HepG2 (cell line): Measurements from ENCODE around the gene GSG1. TPM values are rescaled to one million over a fixed set of nuclear protein-coding genes. Genes with fewer than 3 reads are reported as not detected.

Source experiments
- ATAC-seq: fragments of 200-7000 bp; cut with Tn5 transposase; 3 replicates; pipeline ENCODE4 v1.9.1; 2020; ENCODE audit warnings: mild to moderate bottlenecking, moderate library complexity
- BruUV-seq: library from RNA; stranded (reverse); fragments of 400-500 nt; replicated peaks from 2 replicates; lab custom pipeline; 2021; lab: Mats Ljungman, UMichigan
- CTCF ChIA-PET: fragments of 300-600 bp; formaldehyde crosslinking; extraction: SDS; loops from one replicate; lab custom pipeline; 2021; ENCODE audit warnings: low total read pairs, inconsistent platforms, low intra/inter-chr PET ratio; lab: Yijun Ruan, JAX
- POLR2A ChIA-PET: fragments of 350-600 bp; sonication (Branson Sonifier 250); formaldehyde crosslinking; loops from one replicate; lab custom pipeline; 2020; ENCODE audit warnings: antibody characterized with exemption, inconsistent platforms; lab: Yijun Ruan, JAX
- DNase-seq: peaks from one replicate; pipeline ENCODE4 v3.0.0-alpha.2; 2015; ENCODE audit warnings: low spot score
- FAIRE-seq: peaks from 3 replicates; lab custom pipeline; 2011; peaks lifted over from hg19 to GRCh38; lab: Jason Lieb, UNC
- H2AFZ ChIP-seq: one replicate; pipeline ENCODE4 v1.6.1; 2011; ENCODE audit warnings: low read length, inconsistent platforms
- H3K27ac ChIP-seq: fragments of 300-600 bp; 3 replicates; pipeline ENCODE4 v1.8.0; 2011; ENCODE audit warnings: mixed run types, mild to moderate bottlenecking, mixed read lengths, low read length, inconsistent platforms; ENCODE audit not compliant: insufficient read depth; ENCODE audit errors: extremely low read length
- H3K27me3 ChIP-seq, 2 experiments: fragments of 200-600 bp in 1 of 2; 2 replicates in 1 of 2; 3 replicates in 1 of 2; pipeline versions ENCODE4 v1.6.0 to v1.8.0; 2011; ENCODE audit warnings: low read length in 2 of 2, mild to moderate bottlenecking in 2 of 2, moderate library complexity in 2 of 2, inconsistent platforms in 1 of 2; ENCODE audit not compliant: insufficient read depth in 2 of 2, control insufficient read depth in 1 of 2
- H3K36me3 ChIP-seq, 2 experiments: fragments of 200-600 bp in 1 of 2; replicated peaks in 1 of 2; 2 replicates in 1 of 2; 3 replicates in 1 of 2; pipeline versions ENCODE4 v1.5.1 to v1.8.0; 2011; ENCODE audit warnings: low read length in 2 of 2, inconsistent platforms in 1 of 2; ENCODE audit not compliant: insufficient read depth in 2 of 2, control insufficient read depth in 1 of 2
- H3K4me1 ChIP-seq: 2 replicates; pipeline ENCODE4 v1.5.1; 2012; ENCODE audit warnings: low read length, inconsistent platforms; ENCODE audit not compliant: insufficient read depth
- H3K4me2 ChIP-seq: 2 replicates; pipeline ENCODE4 v1.6.0; 2011; ENCODE audit warnings: low read depth, low read length, inconsistent platforms
- H3K4me3 ChIP-seq, 3 experiments: fragments of 200-600 bp in 1 of 3; sonication (generic), shearing (Covaris generic) in 1 of 3; replicated peaks in 1 of 3; 2 replicates each; pipeline ENCODE4 v1.5.1; 2011 to 2016; ENCODE audit warnings: low read length in 3 of 3, inconsistent platforms in 2 of 3, low read depth in 2 of 3, mild to moderate bottlenecking in 2 of 3, control low read depth in 1 of 3, mixed read lengths in 1 of 3; ENCODE audit not compliant: insufficient read depth in 1 of 3
- H3K79me2 ChIP-seq: one replicate; pipeline ENCODE4 v1.6.1; 2011; ENCODE audit warnings: low read length, inconsistent platforms; ENCODE audit not compliant: insufficient read depth
- H3K9ac ChIP-seq: 2 replicates; pipeline ENCODE4 v1.6.0; 2011; ENCODE audit warnings: mild to moderate bottlenecking, low read depth, low read length, inconsistent platforms; ENCODE audit not compliant: insufficient read depth
- H3K9me3 ChIP-seq: 2 replicates; pipeline ENCODE4 v1.5.1; 2012; ENCODE audit warnings: mild to moderate bottlenecking, low read length
- H4K20me1 ChIP-seq: 2 replicates; pipeline ENCODE4 v1.6.0; 2011; ENCODE audit warnings: inconsistent platforms, mild to moderate bottlenecking, low read length, moderate library complexity; ENCODE audit not compliant: insufficient read depth
- DNMT1 ChIP-seq: sonication (generic); formaldehyde crosslinking; IDR thresholded peaks from 2 replicates; pipeline ENCODE4 v1.5.1; 2020; ENCODE audit warnings: mild to moderate bottlenecking, missing genetic modification reagents
- NONO ChIP-seq, 2 experiments: fragments of 450-650 bp in 1 of 2; sonication (generic) in 1 of 2; formaldehyde crosslinking in 1 of 2; IDR thresholded peaks in 1 of 2; conservative IDR thresholded peaks in 1 of 2; 2 replicates each; pipeline versions ENCODE4 v1.6.1 to v1.8.0; 2017 to 2022; ENCODE audit warnings: mild to moderate bottlenecking in 1 of 2, missing genetic modification reagents in 1 of 2, moderate library complexity in 1 of 2
- SIX4 ChIP-seq: sonication (generic); formaldehyde crosslinking; IDR thresholded peaks from 2 replicates; pipeline ENCODE4 v1.4.0; 2020; ENCODE audit warnings: missing genetic modification reagents
- SNAPC2 ChIP-seq: sonication (generic); formaldehyde crosslinking; IDR thresholded peaks from 2 replicates; pipeline ENCODE4 v1.8.1; 2022; ENCODE audit warnings: mild to moderate bottlenecking, missing genetic modification reagents
- U2AF2 ChIP-seq: fragments of 200-400 bp; formaldehyde crosslinking; IDR thresholded peaks from 2 replicates; pipeline ENCODE4 v1.6.1; 2017; ENCODE audit warnings: low read depth, mild to moderate bottlenecking, low read length
- ZBTB1 ChIP-seq: sonication (generic); formaldehyde crosslinking; IDR thresholded peaks from 2 replicates; pipeline ENCODE4 v1.4.0; 2020; ENCODE audit warnings: missing genetic modification reagents, borderline replicate concordance
- ZMAT3 ChIP-seq: sonication (generic); formaldehyde crosslinking; conservative IDR thresholded peaks from 2 replicates; pipeline ENCODE4 v1.7.0; 2021; ENCODE audit warnings: missing genetic modification reagents
- ZNF335 ChIP-seq: sonication (generic); formaldehyde crosslinking; IDR thresholded peaks from 2 replicates; pipeline ENCODE4 v1.4.0; 2020; ENCODE audit warnings: missing genetic modification reagents
- ZNF557 ChIP-seq: sonication (generic); formaldehyde crosslinking; IDR thresholded peaks from 2 replicates; pipeline ENCODE4 v1.4.0; 2020; ENCODE audit warnings: missing genetic modification reagents
- ZNF558 ChIP-seq: sonication (generic); formaldehyde crosslinking; IDR thresholded peaks from 2 replicates; pipeline ENCODE4 v1.9.0; 2022; ENCODE audit warnings: mild to moderate bottlenecking, missing genetic modification reagents, borderline replicate concordance
- ZNF569 ChIP-seq: sonication (generic); formaldehyde crosslinking; IDR thresholded peaks from 2 replicates; pipeline ENCODE4 v1.5.0; 2020; ENCODE audit warnings: mild to moderate bottlenecking, missing genetic modification reagents, moderate library complexity, borderline replicate concordance
- ZNF598 ChIP-seq: sonication (generic); formaldehyde crosslinking; IDR thresholded peaks from 2 replicates; pipeline ENCODE4 v1.5.1; 2020; ENCODE audit warnings: mild to moderate bottlenecking, missing genetic modification reagents, borderline replicate concordance
- ZNF678 ChIP-seq: sonication (generic); formaldehyde crosslinking; IDR thresholded peaks from 2 replicates; pipeline ENCODE4 v1.4.0; 2020; ENCODE audit warnings: mild to moderate bottlenecking, missing genetic modification reagents
- ZNF777 ChIP-seq: sonication (generic); formaldehyde crosslinking; IDR thresholded peaks from 2 replicates; pipeline ENCODE4 v1.4.0; 2020; ENCODE audit warnings: missing genetic modification reagents
- ZNF792 ChIP-seq: IDR thresholded peaks from 2 replicates; pipeline ENCODE4 v1.6.1; 2016
- ZSCAN31 ChIP-seq: sonication (generic); formaldehyde crosslinking; IDR thresholded peaks from 2 replicates; pipeline ENCODE4 v1.5.0; 2020; ENCODE audit warnings: low read depth, mild to moderate bottlenecking, missing genetic modification reagents
- in situ Hi-C: cut with HindIII; loops from 2 replicates; pipeline ENCODE4 v1.10.0; 2017; ENCODE audit warnings: low pct_unique_long_range_greater_than_20kb; ENCODE audit not compliant: extremely low pct_ligation_motif_present
- intact Hi-C: fragments of 100-400 bp; cut with micrococcal nuclease; formaldehyde crosslinking; loops from one replicate; pipeline ENCODE4 v1.10.0; 2022; ENCODE audit not compliant: unreplicated experiment
- polyA plus RNA-seq, 8 experiments: library from polyadenylated mRNA; depleted of rRNA in 3 of 8; stranded (reverse) in 7 of 8; unstranded in 1 of 8; fragments of >200 nt; fragmentation: Illumina TruSeq in 4 of 8; extraction: Trizol in 4 of 8; gene quantifications; 2 replicates each; pipeline versions ENCODE4 v1.2.1 to v1.2.3, GENCODE V29; 2011 to 2016; ENCODE audit warnings: low read depth in 4 of 8, missing spikeins in 1 of 8, mixed read lengths in 1 of 8; ENCODE audit not compliant: insufficient read depth in 1 of 8
- total RNA-seq, 5 experiments: library from RNA; depleted of rRNA; stranded (reverse); fragments of >200 nt; fragmentation: Illumina TruSeq; extraction: Trizol; gene quantifications; 2 replicates each; pipeline ENCODE4 v1.2.3, GENCODE V29; 2016; ENCODE audit warnings: low read depth in 1 of 5
- TF ChIP-seq, protein P1 (sequence below): sonication (generic); formaldehyde crosslinking; IDR thresholded peaks from 2 replicates; pipeline ENCODE4 v1.5.0; 2020; ENCODE audit warnings: mild to moderate bottlenecking, missing genetic modification reagents

GSG1 gene
- total and polyA plus RNA-seq, 2 of the 13 experiments (the other 11 are each of a cell fraction or from before 2014, with no cell fraction given): not detected

GRCh38 chr12:13075118-13075480 lies 28.4 kb downstream of the GSG1 start:
- peaks cover 12% of the 10 kb centered on the region for H3K4me1 ChIP-seq
- BruUV-seq: no TSS peak
- DNase-seq (no peak), FAIRE-seq (no peak), ATAC-seq (no peak)
- intact Hi-C loops (no loop called here), in situ Hi-C loops (no loop called here)
- no peak overlapping the region for H3K4me2 ChIP-seq
- TF ChIP-seq SIX4 (CRISPR knock-in tag): no peak
- TF ChIP-seq NONO (IDR thresholded peaks at IDR 0.05): no peak
- TF ChIP-seq NONO (CRISPR knock-in tag; conservative IDR thresholded peaks at IDR 0.05): no peak
- TF ChIP-seq U2AF2: no peak
- TF ChIP-seq, protein P1, sequence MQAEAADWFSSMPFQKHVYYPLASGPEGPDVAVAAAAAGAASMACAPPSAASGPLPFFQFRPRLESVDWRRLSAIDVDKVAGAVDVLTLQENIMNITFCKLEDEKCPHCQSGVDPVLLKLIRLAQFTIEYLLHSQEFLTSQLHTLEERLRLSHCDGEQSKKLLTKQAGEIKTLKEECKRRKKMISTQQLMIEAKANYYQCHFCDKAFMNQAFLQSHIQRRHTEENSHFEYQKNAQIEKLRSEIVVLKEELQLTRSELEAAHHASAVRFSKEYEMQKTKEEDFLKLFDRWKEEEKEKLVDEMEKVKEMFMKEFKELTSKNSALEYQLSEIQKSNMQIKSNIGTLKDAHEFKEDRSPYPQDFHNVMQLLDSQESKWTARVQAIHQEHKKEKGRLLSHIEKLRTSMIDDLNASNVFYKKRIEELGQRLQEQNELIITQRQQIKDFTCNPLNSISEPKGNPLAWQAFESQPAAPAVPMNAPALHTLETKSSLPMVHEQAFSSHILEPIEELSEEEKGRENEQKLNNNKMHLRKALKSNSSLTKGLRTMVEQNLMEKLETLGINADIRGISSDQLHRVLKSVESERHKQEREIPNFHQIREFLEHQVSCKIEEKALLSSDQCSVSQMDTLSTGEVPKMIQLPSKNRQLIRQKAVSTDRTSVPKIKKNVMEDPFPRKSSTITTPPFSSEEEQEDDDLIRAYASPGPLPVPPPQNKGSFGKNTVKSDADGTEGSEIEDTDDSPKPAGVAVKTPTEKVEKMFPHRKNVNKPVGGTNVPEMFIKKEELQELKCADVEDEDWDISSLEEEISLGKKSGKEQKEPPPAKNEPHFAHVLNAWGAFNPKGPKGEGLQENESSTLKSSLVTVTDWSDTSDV (CRISPR knock-in tag): no peak
- no peak for TF ChIP-seq ZNF335 (CRISPR knock-in tag)
- TF ChIP-seq ZNF569 (CRISPR knock-in tag): no peak
- no peak for TF ChIP-seq ZNF792 (CRISPR knock-in tag)
- no peak for TF ChIP-seq ZBTB1 (CRISPR knock-in tag)
- no peak for TF ChIP-seq ZNF598
- no peak for TF ChIP-seq SNAPC2
- no peak for TF ChIP-seq ZNF558 (CRISPR knock-in tag)
- no peak for TF ChIP-seq ZNF557 (CRISPR knock-in tag)
- no peak for TF ChIP-seq ZSCAN31 (CRISPR knock-in tag)
- TF ChIP-seq ZNF777 (CRISPR knock-in tag): no peak
- no peak for TF ChIP-seq DNMT1 (CRISPR knock-in tag)
- TF ChIP-seq ZMAT3 (CRISPR knock-in tag): no peak
- TF ChIP-seq ZNF678 (CRISPR knock-in tag): no peak
- H3K9me3 ChIP-seq: no peaks in the 10 kb centered on the region
- no peak overlapping the region for H3K9ac ChIP-seq
- no peaks in the 10 kb centered on the region for H3K79me2 ChIP-seq
- no peak overlapping the region for H3K27ac ChIP-seq
- no peak overlapping the region for H3K4me3 ChIP-seq
- no peaks in the 10 kb centered on the region for H3K27me3 ChIP-seq
- no peak overlapping the region for H2AFZ ChIP-seq
- POLR2A ChIA-PET: no interaction called here
- H4K20me1 ChIP-seq: no peaks in the 10 kb centered on the region
- H3K36me3 ChIP-seq: peaks cover 0 to 14% of the 10 kb centered on the region in 2 experiments; a peak in 2 of 5 replicates
- CTCF ChIA-PET: no interaction called here
